ENCODE results near the gene FAM234B. TPM values are rescaled to one million over a fixed set of nuclear protein-coding genes. Genes with fewer than 3 reads are reported as not detected.

Gene FAM234B
- total RNA-seq, 2 experiments from 2014 or later, result 3.9 to 4.4 TPM

- H3K27ac Mint-ChIP-seq, result peak overlapping the region; percentile 86
- peaks cover 56% of the 10 kb centered on the region for H3K4me1 Mint-ChIP-seq
- ChIA-PET POLR2A (no interaction called here), CTCF (interaction anchor here (0.9 to 2.5 kb wide), 6 partner anchors 46 to 314 kb away, joined by 3 to 17 read pairs (median 4); no protein-coding TSS in a partner anchor)
- no peaks in the 10 kb centered on the region for H3K36me3 Mint-ChIP-seq (ENCODE audit: low read depth)
- peaks cover 2% of the 10 kb centered on the region for H3K27me3 Mint-ChIP-seq
- H3K9me3 Mint-ChIP-seq, result no peaks in the 10 kb centered on the region
- H3K4me3 Mint-ChIP-seq, result peak overlapping the region; percentile 72
- DNase-seq, result no peak
Observed at GRCh38 chr12:13101821-13102375, 57.7 kb downstream of the FAM234B start.

- H3K4me3 Mint-ChIP-seq, result no peak overlapping the region
- ChIA-PET POLR2A (no interaction called here), CTCF (interaction anchor here (0.6 to 2.5 kb wide), 9 partner anchors 15 to 315 kb away, joined by 3 to 17 read pairs (median 3); partner anchors contain the start of gene EMP1)
- peak overlapping the region; percentile 86 for H3K27ac Mint-ChIP-seq
- DNase-seq, result no peak
- H3K27me3 Mint-ChIP-seq, result peaks cover 4% of the 10 kb centered on the region
- H3K4me1 Mint-ChIP-seq, result peaks cover 52% of the 10 kb centered on the region
- no peaks in the 10 kb centered on the region for H3K36me3 Mint-ChIP-seq (ENCODE audit: low read depth)
- H3K9me3 Mint-ChIP-seq, result no peaks in the 10 kb centered on the region
Observed at GRCh38 chr12:13102461-13103195, 58.4 kb downstream of the FAM234B start.

- ChIA-PET POLR2A (no interaction called here), CTCF (interaction anchor here (1.0 to 2.5 kb wide), 6 partner anchors 12 to 108 kb away, joined by 3 to 17 read pairs (median 6); no protein-coding TSS in a partner anchor)
- peaks cover 43% of the 10 kb centered on the region for H3K4me1 Mint-ChIP-seq
- no peak for DNase-seq
- H3K9me3 Mint-ChIP-seq, result no peaks in the 10 kb centered on the region
- no peak within 1 kb of the TSS for H3K4me3 Mint-ChIP-seq
- H3K36me3 Mint-ChIP-seq (ENCODE audit: low read depth), result no peaks in the 10 kb centered on the region
- H3K27ac Mint-ChIP-seq, result peak within 1 kb of the TSS; percentile 86
- peaks cover 11% of the 10 kb centered on the region for H3K27me3 Mint-ChIP-seq
Observed at GRCh38 chr12:13103391-13104033, 59.3 kb downstream of the FAM234B start, which contains the start of gene GSG1. Gene GSG1, minus strand, starts transcription at chr12:13103667. Its CDS starts 155 bp downstream, at chr12:13103512.

GRCh38 chr12:13104409-13104808 lies 60.2 kb downstream of the FAM234B start:
- H3K4me3 Mint-ChIP-seq, result no peak overlapping the region
- H3K27ac Mint-ChIP-seq, result no peak overlapping the region

GRCh38 chr12:13105781-13106180 lies 61.6 kb downstream of the FAM234B start:
- Mint-ChIP-seq H3K27me3 (peaks cover 19% of the 10 kb centered on the region), H3K27ac (no peak overlapping the region), H3K4me1 (peaks cover 22% of the 10 kb centered on the region), H3K4me3 (no peak overlapping the region), H3K9me3 (no peaks in the 10 kb centered on the region), H3K36me3 (ENCODE audit: low read depth) (no peaks in the 10 kb centered on the region)
- CTCF ChIA-PET, result interaction anchor here (2.5 kb wide), 1 partner anchor 106 kb away, joined by 10 read pairs; no protein-coding TSS in a partner anchor
- DNase-seq, result no peak
- POLR2A ChIA-PET, result interaction anchor here (0.6 kb wide), 1 partner anchor 106 kb away, joined by 4 read pairs; no protein-coding TSS in a partner anchor

More at GRCh38 chr12:13104409-13104808, 60.2 kb downstream of the FAM234B start:
- ChIA-PET POLR2A (no interaction called here), CTCF (interaction anchor here (0.8 to 2.5 kb wide), 4 partner anchors 11 to 107 kb away, joined by 3 to 10 read pairs (median 4); no protein-coding TSS in a partner anchor)
- Mint-ChIP-seq H3K36me3 (ENCODE audit: low read depth) (no peaks in the 10 kb centered on the region), H3K27me3 (peaks cover 16% of the 10 kb centered on the region), H3K4me1 (peaks cover 34% of the 10 kb centered on the region), H3K9me3 (no peaks in the 10 kb centered on the region)
- no peak for DNase-seq

GRCh38 chr12:13106666-13107065 lies 62.5 kb downstream of the FAM234B start:
- Mint-ChIP-seq H3K27me3 (peaks cover 22% of the 10 kb centered on the region), H3K36me3 (ENCODE audit: low read depth) (no peaks in the 10 kb centered on the region), H3K9me3 (no peaks in the 10 kb centered on the region), H3K27ac (no peak overlapping the region), H3K4me3 (no peak overlapping the region), H3K4me1 (peaks cover 18% of the 10 kb centered on the region)
- ChIA-PET POLR2A (no interaction called here), CTCF (no interaction called here)
- DNase-seq, result no peak

GRCh38 chr12:13112968-13113367 lies 68.8 kb downstream of the FAM234B start:
- DNase-seq, result no peak
- Mint-ChIP-seq H3K27me3 (peaks cover 36% of the 10 kb centered on the region), H3K4me3 (no peak overlapping the region), H3K36me3 (ENCODE audit: low read depth) (no peaks in the 10 kb centered on the region), H3K9me3 (no peaks in the 10 kb centered on the region), H3K27ac (no peak overlapping the region), H3K4me1 (no peaks in the 10 kb centered on the region)
- CTCF ChIA-PET, result interaction anchor here (1.6 kb wide), 1 partner anchor 16 kb away, joined by 3 read pairs; no protein-coding TSS in a partner anchor
- POLR2A ChIA-PET, result no interaction called here

- no peaks in the 10 kb centered on the region for H3K9me3 Mint-ChIP-seq
- ChIA-PET CTCF (interaction anchor here (1.1 to 2.2 kb wide), 4 partner anchors 10 to 59 kb away, joined by 3 to 7 read pairs (median 4); no protein-coding TSS in a partner anchor), POLR2A (no interaction called here)
- no peak overlapping the region for H3K4me3 Mint-ChIP-seq
- no peak for DNase-seq
- no peaks in the 10 kb centered on the region for H3K36me3 Mint-ChIP-seq (ENCODE audit: low read depth)
- H3K27ac Mint-ChIP-seq, result no peak overlapping the region
- no peaks in the 10 kb centered on the region for H3K4me1 Mint-ChIP-seq
- H3K27me3 Mint-ChIP-seq, result peaks cover 27% of the 10 kb centered on the region
Observed at GRCh38 chr12:13114251-13115052, 70.3 kb downstream of the FAM234B start.

GRCh38 chr12:13116259-13116658 lies 72.1 kb downstream of the FAM234B start:
- no peaks in the 10 kb centered on the region for H3K36me3 Mint-ChIP-seq (ENCODE audit: low read depth)
- no peaks in the 10 kb centered on the region for H3K9me3 Mint-ChIP-seq
- CTCF ChIA-PET, result interaction anchor here (1.1 to 2.2 kb wide), 3 partner anchors 16 to 91 kb away, joined by 3 to 7 read pairs (median 3); no protein-coding TSS in a partner anchor
- H3K27ac Mint-ChIP-seq, result no peak overlapping the region
- POLR2A ChIA-PET, result no interaction called here
- no peak for DNase-seq
- no peaks in the 10 kb centered on the region for H3K4me1 Mint-ChIP-seq
- no peak overlapping the region for H3K4me3 Mint-ChIP-seq
- peaks cover 22% of the 10 kb centered on the region for H3K27me3 Mint-ChIP-seq

GRCh38 chr12:13117029-13117428 lies 72.8 kb downstream of the FAM234B start:
- H3K27me3 Mint-ChIP-seq, result peaks cover 20% of the 10 kb centered on the region
- H3K4me3 Mint-ChIP-seq, result no peak overlapping the region
- H3K27ac Mint-ChIP-seq, result no peak overlapping the region
- no peaks in the 10 kb centered on the region for H3K9me3 Mint-ChIP-seq
- CTCF ChIA-PET, result interaction anchor here (0.6 to 1.6 kb wide), 4 partner anchors 13 to 380 kb away, joined by 3 to 4 read pairs (median 3); no protein-coding TSS in a partner anchor
- no peaks in the 10 kb centered on the region for H3K36me3 Mint-ChIP-seq (ENCODE audit: low read depth)
- no peak for DNase-seq
- H3K4me1 Mint-ChIP-seq, result no peaks in the 10 kb centered on the region
- POLR2A ChIA-PET, result no interaction called here

GRCh38 chr12:13119826-13120225 lies 75.6 kb downstream of the FAM234B start:
- POLR2A ChIA-PET, result no interaction called here
- H3K27me3 Mint-ChIP-seq, result peaks cover 11% of the 10 kb centered on the region

GRCh38 chr12:13120413-13120812 lies 76.2 kb downstream of the FAM234B start:
- Mint-ChIP-seq H3K36me3 (ENCODE audit: low read depth) (no peaks in the 10 kb centered on the region), H3K27me3 (peaks cover 11% of the 10 kb centered on the region), H3K4me3 (no peak overlapping the region), H3K27ac (no peak overlapping the region), H3K9me3 (no peaks in the 10 kb centered on the region), H3K4me1 (no peaks in the 10 kb centered on the region)
- ChIA-PET POLR2A (no interaction called here), CTCF (interaction anchor here (0.6 kb wide), 1 partner anchor 148 kb away, joined by 3 read pairs; no protein-coding TSS in a partner anchor)
- DNase-seq, result no peak

More at GRCh38 chr12:13119826-13120225, 75.6 kb downstream of the FAM234B start:
- Mint-ChIP-seq H3K4me1 (no peaks in the 10 kb centered on the region), H3K9me3 (no peaks in the 10 kb centered on the region), H3K4me3 (no peak overlapping the region), H3K27ac (no peak overlapping the region), H3K36me3 (ENCODE audit: low read depth) (no peaks in the 10 kb centered on the region)
- DNase-seq, result no peak
- CTCF ChIA-PET, result no interaction called here

Data from activated CD4-positive, alpha-beta T cell treated with anti-CD3 and anti-CD28 coated beads, Interleukin-2, amount 10 ng/mL, durations not matched to agents 7 days and 5 days (primary cell).